Gastrocnemius medialis (tissue), 4 donors: ENCODE results near the gene LYRM9.

ENCODE experiments used
- CTCF ChIP-seq, 5 experiments: fragments of 450-650 bp in 3 of 5; fragments of 200-600 bp in 2 of 5; sonication (generic) in 2 of 5; IDR thresholded peaks in 4 of 5; conservative IDR thresholded peaks in 1 of 5; 1 replicate in 4 of 5; 2 replicates in 1 of 5; pipeline ENCODE4 v1.5.1; 2016 to 2019; ENCODE audit warnings: antibody characterized with exemption in 5 of 5, mild to moderate bottlenecking in 3 of 5, moderate library complexity in 3 of 5
- POLR2A ChIP-seq, 2 donors: fragments of 450-650 bp; IDR thresholded peaks; one replicate each; pipeline ENCODE4 v1.6.1; 2017; ENCODE audit warnings: antibody characterized with exemption in 2 of 2, mild to moderate bottlenecking in 2 of 2, moderate library complexity in 2 of 2

- no peak for TF ChIP-seq CTCF (IDR thresholded peaks at IDR 0.05 in 4 of 5, conservative IDR thresholded peaks at IDR 0.05 in 1 of 5)
- TF ChIP-seq POLR2A (IDR thresholded peaks at IDR 0.05) = no peak
Measured at GRCh38 chr17:27918498-27918897, 25.3 kb upstream of the LYRM9 start.
